Heart left ventricle (tissue), 16 donors: Measurements from ENCODE around the gene ZBTB38. TPM values are rescaled to one million over a fixed set of nuclear protein-coding genes. Genes with fewer than 3 reads are reported as not detected.

ENCODE experiments used
- ATAC-seq, 4 donors: fragments of 200-7000 bp; cut with Tn5 transposase; one replicate each; pipeline ENCODE4 v1.9.1; 2020 to 2022; ENCODE audit warnings: moderate library complexity in 4 of 4, mild to moderate bottlenecking in 3 of 4, moderate number of reproducible peaks in 1 of 4
- DNase-seq, 5 donors: peaks; one replicate each; pipeline ENCODE4 v3.0.0-alpha.2; 2020
- H3K27ac ChIP-seq, 12 donors: fragments of 200-600 bp; sonication (generic) in 4 of 12; one replicate each; pipeline versions ENCODE4 v1.5.0 to v1.8.0; 2016 to 2022; ENCODE audit warnings: mild to moderate bottlenecking in 2 of 12
- H3K27me3 ChIP-seq, 9 donors: fragments of 200-600 bp; sonication (generic) in 2 of 9; one replicate each; pipeline versions ENCODE4 v1.5.1 to v1.8.0; 2016 to 2022; ENCODE audit warnings: mild to moderate bottlenecking in 3 of 9
- H3K36me3 ChIP-seq, 9 donors: fragments of 200-600 bp; sonication (generic) in 2 of 9; one replicate each; pipeline versions ENCODE4 v1.5.0 to v1.8.0; 2018 to 2022; ENCODE audit warnings: mild to moderate bottlenecking in 2 of 9
- H3K4me1 ChIP-seq, 12 donors: fragments of 200-600 bp; sonication (generic) in 4 of 12; one replicate each; pipeline versions ENCODE4 v1.5.0 to v1.8.0; 2016 to 2022; ENCODE audit warnings: mild to moderate bottlenecking in 3 of 12
- H3K4me3 ChIP-seq, 12 donors: fragments of 200-600 bp; sonication (generic) in 4 of 12; one replicate each; pipeline versions ENCODE4 v1.5.0 to v1.8.0; 2017 to 2022; ENCODE audit warnings: mild to moderate bottlenecking in 9 of 12, moderate library complexity in 4 of 12
- H3K9me3 ChIP-seq, 12 donors: fragments of 200-600 bp; sonication (generic) in 4 of 12; one replicate each; pipeline versions ENCODE4 v1.5.0 to v1.8.0; 2016 to 2022; ENCODE audit warnings: mild to moderate bottlenecking in 1 of 12
- POLR2A ChIP-seq, 2 donors: fragments of 450-650 bp; IDR thresholded peaks; one replicate each; pipeline ENCODE4 v1.6.1; 2017; ENCODE audit warnings: antibody characterized with exemption in 2 of 2, mild to moderate bottlenecking in 2 of 2, moderate library complexity in 2 of 2
- WGBS, 4 donors: extraction: QIAGEN DNeasy Blood & Tissue Kit in 2 of 4; methylation state at CpG; one replicate each; pipeline versions ENCODE4 v1.1.5 to v1.1.7; 2013 to 2018; 5-methylcytosine and 5-hydroxymethylcytosine counted together
- intact Hi-C, 10 donors: fragments of 100-400 bp; cut with DNase I; formaldehyde crosslinking; loops; one replicate each; pipeline versions ENCODE4 v1.11.1 to v1.14.2; 2022
- polyA plus RNA-seq, 2 donors: library from polyadenylated mRNA; stranded (reverse); fragments of 200-250 nt; gene quantifications; one replicate each; pipeline ENCODE4 v1.2.3, GENCODE V29; 2013
- total RNA-seq, 9 donors: library from RNA; depleted of rRNA in 2 of 9; stranded (reverse); fragments of >200 nt in 2 of 9; fragmentation: NEBNext Ultra II Directional in 3 of 9; extraction: Animal tissue kit (Norgen Biotek cat#: 25700) in 3 of 9; gene quantifications; one replicate each; pipeline versions ENCODE4 v1.1.0 to v1.2.4, GENCODE V29; 2016 to 2023
- TF ChIP-seq, protein P1 (sequence below), 12 donors: fragments of 200-600 bp; sonication (generic) in 4 of 12; IDR thresholded peaks; one replicate each; pipeline versions ENCODE4 v1.5.0 to v1.8.0; 2018 to 2022; ENCODE audit warnings: antibody characterized with exemption in 12 of 12, mild to moderate bottlenecking in 5 of 12
- donor health status: ischemic (EF 13 %, LVEDD 7.1; RV severe dilation, severe dysfunction).
- donor health status: healthy with polysubstance abuse.
- donor health status: DM: no; HTN: yes; CAD: no.
- donor health status: DM: no; HTN: no; CAD: no.
- donor health status: ischemic (EF 25% LVEDD 6.9; RV normal size, moderate dysfunction).
- donor health status: ischemic (EF 25% LVEDD 5.7; RV mildly dilated, moderate dysfunction).
- donor health status: healthy.
- donor health status: DM: yes; HTN: yes; CAD: no.
- donor health status: ischemic (EF 35%, LVEDD 5.7; RV mildly dilated, moderate dysfunction).
- donor health status: nonischemic (EF 11% LVEDD 7.7; RV severe dilation, severe dysfunction).
- donor health status: DM: yes; HTN: yes; CAD: no.
- donor health status: PGD.
- donor health status: ischemic (EF 29% LVEDD 5.4; RV normal size, mild dysfunction).
- donor health status: nonischemic (EF 23%, LVEDD 6.1; RV moderate dilation, normal function).

ZBTB38 gene
- total and polyA plus RNA-seq, 11 donors: 15.5 to 189 (median 128) TPM

DNA sequence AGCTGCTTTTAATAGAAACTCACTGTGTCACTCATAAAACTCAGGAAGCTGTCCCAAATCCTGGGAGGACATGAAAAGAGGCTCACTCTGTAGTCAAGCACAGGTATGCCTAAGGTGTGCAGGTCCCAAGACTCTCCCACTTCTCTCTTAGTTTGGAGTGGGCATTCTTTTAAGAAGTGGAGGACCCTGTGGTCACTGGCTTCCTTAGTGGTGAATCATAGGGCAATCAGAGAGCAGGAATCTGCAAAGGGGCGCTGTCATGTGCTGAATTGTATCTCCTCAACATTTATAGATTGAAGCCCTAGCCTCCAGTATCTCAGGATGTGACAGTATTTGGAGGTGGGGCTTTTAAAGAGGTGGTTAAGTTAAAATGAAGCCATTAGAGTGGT is 47.2 kb upstream of the ZBTB38 start:
- intact Hi-C loops: no loop called here
- ATAC-seq: no peak
- Histone ChIP-seq H3K27me3 (no peaks in the 10 kb centered on the region), H3K4me1 (peaks cover 0 to 13% (median 0%) of the 10 kb centered on the region in 12 donors), H3K27ac (peak overlapping the region in 1 of 12 donors; percentile 50), H3K4me3 (no peak overlapping the region), H3K36me3 (no peaks in the 10 kb centered on the region), H3K9me3 (no peaks in the 10 kb centered on the region)
- 89 to 100% (median 91%) methylated on average over 1 of the region's 1 CpG for WGBS, 4 donors
- TF ChIP-seq, protein P1, sequence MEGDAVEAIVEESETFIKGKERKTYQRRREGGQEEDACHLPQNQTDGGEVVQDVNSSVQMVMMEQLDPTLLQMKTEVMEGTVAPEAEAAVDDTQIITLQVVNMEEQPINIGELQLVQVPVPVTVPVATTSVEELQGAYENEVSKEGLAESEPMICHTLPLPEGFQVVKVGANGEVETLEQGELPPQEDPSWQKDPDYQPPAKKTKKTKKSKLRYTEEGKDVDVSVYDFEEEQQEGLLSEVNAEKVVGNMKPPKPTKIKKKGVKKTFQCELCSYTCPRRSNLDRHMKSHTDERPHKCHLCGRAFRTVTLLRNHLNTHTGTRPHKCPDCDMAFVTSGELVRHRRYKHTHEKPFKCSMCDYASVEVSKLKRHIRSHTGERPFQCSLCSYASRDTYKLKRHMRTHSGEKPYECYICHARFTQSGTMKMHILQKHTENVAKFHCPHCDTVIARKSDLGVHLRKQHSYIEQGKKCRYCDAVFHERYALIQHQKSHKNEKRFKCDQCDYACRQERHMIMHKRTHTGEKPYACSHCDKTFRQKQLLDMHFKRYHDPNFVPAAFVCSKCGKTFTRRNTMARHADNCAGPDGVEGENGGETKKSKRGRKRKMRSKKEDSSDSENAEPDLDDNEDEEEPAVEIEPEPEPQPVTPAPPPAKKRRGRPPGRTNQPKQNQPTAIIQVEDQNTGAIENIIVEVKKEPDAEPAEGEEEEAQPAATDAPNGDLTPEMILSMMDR (IDR thresholded peaks at IDR 0.05): no peak
- TF ChIP-seq POLR2A (IDR thresholded peaks at IDR 0.05): no peak
- DNase-seq: no peak

DNA sequence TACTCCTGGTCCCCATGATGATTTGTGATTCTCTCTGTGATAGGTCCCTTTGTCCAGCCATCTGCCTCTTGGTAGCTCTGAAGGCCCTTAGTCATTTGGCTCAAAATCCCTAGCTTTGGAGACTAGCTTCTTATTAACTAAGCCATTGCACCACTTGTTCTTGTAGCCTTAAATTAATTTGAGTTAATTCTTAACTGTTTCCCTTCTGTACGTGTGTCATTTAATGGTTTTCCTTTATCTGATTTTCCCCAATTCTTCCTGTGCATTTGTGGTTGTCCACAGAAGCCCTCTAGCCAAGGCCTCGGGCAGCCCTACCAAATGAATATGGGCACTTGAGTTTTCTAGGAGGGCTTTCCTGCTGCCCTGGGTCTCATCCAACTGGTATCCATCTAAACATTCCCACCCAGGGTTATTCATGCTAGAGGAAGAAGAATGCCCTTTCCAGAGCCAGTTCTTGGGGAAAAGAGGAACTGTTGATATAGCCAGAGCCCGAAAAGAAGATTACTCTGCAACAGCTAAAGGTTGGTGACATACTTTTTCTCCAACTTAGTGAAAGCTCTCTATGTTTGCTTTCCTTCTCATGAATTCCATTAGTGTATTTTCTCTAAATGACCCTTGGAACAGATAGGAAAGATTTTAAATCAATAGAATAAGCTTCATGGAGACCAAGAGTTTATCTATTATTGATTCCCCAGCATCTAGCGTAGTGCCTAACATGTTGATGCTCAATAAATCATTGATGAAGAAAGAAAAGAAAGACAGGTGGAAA is 44.2 kb upstream of the ZBTB38 start:
- Histone ChIP-seq H3K36me3 (no peaks in the 10 kb centered on the region), H3K27me3 (no peaks in the 10 kb centered on the region), H3K27ac (no peak overlapping the region), H3K4me3 (no peak overlapping the region), H3K4me1 (peaks cover 0 to 13% (median 0%) of the 10 kb centered on the region in 12 donors), H3K9me3 (no peaks in the 10 kb centered on the region)
- DNase-seq (no peak), ATAC-seq (no peak)
- intact Hi-C loops: no loop called here
- TF ChIP-seq POLR2A (IDR thresholded peaks at IDR 0.05): no peak
- TF ChIP-seq, protein P1 (IDR thresholded peaks at IDR 0.05): no peak
- WGBS, 4 donors: 86 to 88% (median 87%) methylated on average over 4 of the region's 4 CpGs

DNA sequence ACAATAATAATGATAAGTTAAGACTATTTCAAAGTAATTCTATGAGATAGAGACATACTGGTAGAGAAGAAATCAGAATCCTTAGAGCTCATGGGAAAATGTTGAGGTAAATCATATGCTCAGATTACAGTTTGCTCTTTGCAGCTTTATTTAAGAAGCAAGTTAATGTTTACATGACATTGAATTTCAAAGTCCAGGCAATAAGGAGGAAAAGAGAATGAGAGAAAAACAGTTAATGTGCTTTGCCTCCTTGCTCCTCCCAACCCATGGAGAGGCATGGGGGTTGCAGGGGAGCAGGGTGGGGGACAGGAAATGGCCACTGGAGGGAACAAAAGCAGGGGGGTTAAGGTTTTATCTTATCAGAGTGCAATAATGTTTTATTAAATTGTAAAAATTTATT is 42.2 kb upstream of the ZBTB38 start:
- DNase-seq (no peak), ATAC-seq (no peak)
- H3K36me3 ChIP-seq: no peaks in the 10 kb centered on the region
- H3K9me3 ChIP-seq: no peaks in the 10 kb centered on the region
- H3K4me3 ChIP-seq: no peak overlapping the region
- TF ChIP-seq, protein P1 (IDR thresholded peaks at IDR 0.05): no peak
- no peak for TF ChIP-seq POLR2A (IDR thresholded peaks at IDR 0.05)
- intact Hi-C loops: no loop called here
- H3K27ac ChIP-seq: no peak overlapping the region
- peaks cover 0 to 11% (median 0%) of the 10 kb centered on the region in 12 donors for H3K4me1 ChIP-seq
- no peaks in the 10 kb centered on the region for H3K27me3 ChIP-seq

DNA sequence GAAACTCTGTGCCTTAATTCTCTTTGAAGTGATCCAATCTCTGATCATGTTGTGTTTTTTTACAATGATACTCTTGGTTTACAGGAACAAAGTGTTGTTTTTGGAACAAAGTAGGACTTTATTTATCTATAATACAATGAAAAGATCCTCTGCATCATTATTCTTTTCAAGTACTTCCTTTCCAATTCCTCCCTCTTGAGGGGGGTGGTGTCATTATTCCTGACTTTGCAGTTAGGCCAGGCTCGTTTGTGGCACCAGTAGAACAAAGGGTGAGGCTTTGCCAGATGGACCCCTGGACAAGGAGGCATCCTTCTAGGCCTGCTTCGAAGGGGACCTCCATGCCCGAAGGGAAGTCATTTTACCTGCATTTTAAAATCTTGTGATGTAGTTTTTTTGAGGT is 41.7 kb upstream of the ZBTB38 start:
- no peaks in the 10 kb centered on the region for H3K9me3 ChIP-seq
- TF ChIP-seq, protein P1 (IDR thresholded peaks at IDR 0.05): no peak
- TF ChIP-seq POLR2A (IDR thresholded peaks at IDR 0.05): no peak
- no peaks in the 10 kb centered on the region for H3K27me3 ChIP-seq
- H3K4me1 ChIP-seq: peaks cover 0 to 9% (median under 1%) of the 10 kb centered on the region in 12 donors
- WGBS, 4 donors: 65 to 73% (median 66%) methylated on average over 3 of the region's 3 CpGs
- ATAC-seq (no peak), DNase-seq (no peak)
- H3K36me3 ChIP-seq: no peaks in the 10 kb centered on the region
- no peak overlapping the region for H3K4me3 ChIP-seq
- H3K27ac ChIP-seq: no peak overlapping the region
- intact Hi-C loops: no loop called here
